Esophagus squamous epithelium (tissue), 5 donors: ENCODE data around the gene RNF212. TPM values are rescaled to one million over a fixed set of nuclear protein-coding genes. Genes with fewer than 3 reads are reported as not detected.

Experiments
- DNase-seq: peaks from one replicate; lab custom pipeline; 2025; lab: John Stamatoyannopoulos, UW
- H3K27ac ChIP-seq, 4 donors: fragments of 200-600 bp; sonication (generic); one replicate each; pipeline ENCODE4 v1.5.1; 2016 to 2019; ENCODE audit warnings: mild to moderate bottlenecking in 1 of 4
- H3K27me3 ChIP-seq, 4 donors: fragments of 200-600 bp; sonication (generic); 1 replicate in 3 of 4; 2 replicates in 1 of 4; pipeline versions ENCODE4 v1.5.1 to v1.6.0; 2017 to 2021; ENCODE audit warnings: antibody characterized with exemption in 1 of 4
- H3K36me3 ChIP-seq, 3 donors: fragments of 200-600 bp; sonication (generic); one replicate each; pipeline ENCODE4 v1.5.1; 2016 to 2019
- H3K4me1 ChIP-seq, 3 donors: fragments of 200-600 bp; sonication (generic); one replicate each; pipeline ENCODE4 v1.5.1; 2017 to 2019
- H3K4me3 ChIP-seq, 4 donors: fragments of 200-600 bp; sonication (generic); 1 replicate in 3 of 4; 2 replicates in 1 of 4; pipeline ENCODE4 v1.5.1; 2016 to 2019; ENCODE audit warnings: mild to moderate bottlenecking in 2 of 4, moderate library complexity in 1 of 4
- H3K9me3 ChIP-seq, 3 donors: fragments of 200-600 bp; sonication (generic); one replicate each; pipeline ENCODE4 v1.5.1; 2016 to 2019
- POLR2A ChIP-seq, 4 donors: fragments of 450-650 bp; IDR thresholded peaks; one replicate each; pipeline ENCODE4 v1.6.1; 2017; ENCODE audit warnings: antibody characterized with exemption in 4 of 4, mild to moderate bottlenecking in 4 of 4, moderate library complexity in 3 of 4
- WGBS, 2 donors: methylation state at CpG; one replicate each; pipeline ENCODE4 v1.1.5; 2018; 5-methylcytosine and 5-hydroxymethylcytosine counted together
- intact Hi-C: fragments of 100-400 bp; cut with DNase I; formaldehyde crosslinking; loops from one replicate; pipeline ENCODE4 v1.15.0; 2022
- total RNA-seq, 4 donors: library from RNA; depleted of rRNA; stranded (reverse); fragments of >200 nt; gene quantifications; one replicate each; pipeline ENCODE4 v1.1.0, GENCODE V29; 2016
- TF ChIP-seq, protein P1 (sequence below), 6 experiments: fragments of 450-650 bp in 4 of 6; fragments of 200-600 bp in 2 of 6; sonication (generic) in 2 of 6; IDR thresholded peaks; one replicate each; pipeline ENCODE4 v1.5.1; 2016 to 2019; ENCODE audit warnings: antibody characterized with exemption in 6 of 6, mild to moderate bottlenecking in 4 of 6, moderate library complexity in 4 of 6
- donor health status: DM: yes; HTN: yes; CAD: no.

RNF212 gene
- total RNA-seq, 4 donors from 2014 or later: 0.53 to 6.3 (median 1.9) TPM

DNA sequence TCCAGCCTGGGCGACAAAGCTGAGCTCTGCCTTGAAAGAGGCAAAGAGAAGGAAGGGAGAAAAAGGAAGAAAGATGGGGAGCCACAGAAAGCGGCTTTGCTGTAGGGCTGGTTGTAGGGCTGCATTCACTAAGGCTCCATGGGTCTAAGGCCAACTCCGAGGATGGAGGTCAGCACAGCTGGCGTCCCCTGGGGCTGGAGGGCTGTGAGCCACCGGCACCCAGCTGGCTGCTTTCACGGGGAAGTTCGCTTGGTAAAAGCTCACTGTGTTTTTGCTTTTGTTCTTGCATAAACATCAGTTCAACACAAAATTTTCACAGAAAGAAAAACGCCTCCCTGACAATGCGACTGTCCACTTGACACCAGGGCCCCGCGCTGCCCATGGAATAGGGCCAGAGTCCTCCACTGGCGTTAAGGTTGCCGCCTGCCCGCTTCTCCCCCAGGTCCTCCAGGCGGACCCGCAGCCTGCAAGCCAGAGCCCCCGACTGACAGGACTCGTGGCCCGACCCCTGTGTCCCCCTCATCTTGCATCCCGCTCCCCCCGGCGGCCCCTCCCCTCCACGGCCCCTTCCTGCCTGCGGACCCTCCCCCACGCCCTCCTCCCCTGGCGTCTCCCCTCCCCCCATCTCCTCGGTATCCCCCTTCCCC, 1.1 kb downstream of the RNF212 start:
- Histone ChIP-seq H3K27ac (no peak overlapping the region), H3K9me3 (no peaks in the 10 kb centered on the region), H3K27me3 (peaks cover 0 to 64% (median 0%) of the 10 kb centered on the region in 4 donors), H3K36me3 (no peaks in the 10 kb centered on the region), H3K4me1 (peaks cover 0 to 34% (median 5%) of the 10 kb centered on the region in 3 donors), H3K4me3 (no peak overlapping the region)
- intact Hi-C loops: no loop called here
- no peak for DNase-seq
- TF ChIP-seq, protein P1, sequence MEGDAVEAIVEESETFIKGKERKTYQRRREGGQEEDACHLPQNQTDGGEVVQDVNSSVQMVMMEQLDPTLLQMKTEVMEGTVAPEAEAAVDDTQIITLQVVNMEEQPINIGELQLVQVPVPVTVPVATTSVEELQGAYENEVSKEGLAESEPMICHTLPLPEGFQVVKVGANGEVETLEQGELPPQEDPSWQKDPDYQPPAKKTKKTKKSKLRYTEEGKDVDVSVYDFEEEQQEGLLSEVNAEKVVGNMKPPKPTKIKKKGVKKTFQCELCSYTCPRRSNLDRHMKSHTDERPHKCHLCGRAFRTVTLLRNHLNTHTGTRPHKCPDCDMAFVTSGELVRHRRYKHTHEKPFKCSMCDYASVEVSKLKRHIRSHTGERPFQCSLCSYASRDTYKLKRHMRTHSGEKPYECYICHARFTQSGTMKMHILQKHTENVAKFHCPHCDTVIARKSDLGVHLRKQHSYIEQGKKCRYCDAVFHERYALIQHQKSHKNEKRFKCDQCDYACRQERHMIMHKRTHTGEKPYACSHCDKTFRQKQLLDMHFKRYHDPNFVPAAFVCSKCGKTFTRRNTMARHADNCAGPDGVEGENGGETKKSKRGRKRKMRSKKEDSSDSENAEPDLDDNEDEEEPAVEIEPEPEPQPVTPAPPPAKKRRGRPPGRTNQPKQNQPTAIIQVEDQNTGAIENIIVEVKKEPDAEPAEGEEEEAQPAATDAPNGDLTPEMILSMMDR (IDR thresholded peaks at IDR 0.05): no peak
- 66 to 76% methylated on average over 23 to 26 of the region's 27 CpGs for WGBS, 2 donors

DNA sequence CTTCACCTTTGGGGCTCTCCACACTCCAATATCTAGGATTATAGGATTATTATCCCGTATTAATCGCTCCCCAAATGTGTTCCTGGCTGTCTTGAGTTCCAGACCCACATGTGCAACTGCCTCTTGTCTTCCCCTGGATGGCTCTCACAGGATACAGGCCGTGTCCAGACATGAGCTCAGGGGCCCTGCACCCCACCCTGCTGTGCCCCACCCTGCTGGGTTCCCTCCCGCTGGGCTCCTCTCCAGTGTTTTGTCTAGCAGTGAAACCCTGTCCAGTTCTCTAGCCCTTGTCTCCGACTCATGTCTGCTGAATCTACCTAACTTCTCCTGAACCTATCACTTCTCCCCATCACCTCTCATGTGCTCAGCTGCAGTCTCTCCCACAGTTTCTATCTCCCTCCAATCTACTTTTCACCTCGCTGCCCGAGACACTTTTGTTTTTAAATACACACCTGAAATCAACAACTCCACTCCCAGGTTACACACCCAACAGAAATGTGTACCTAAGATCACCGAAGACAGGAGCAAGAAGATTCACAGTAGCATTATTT, 2.0 kb downstream of the RNF212 start:
- no peak for DNase-seq
- Histone ChIP-seq H3K36me3 (no peaks in the 10 kb centered on the region), H3K9me3 (no peaks in the 10 kb centered on the region), H3K27me3 (peaks cover 0 to 64% (median 0%) of the 10 kb centered on the region in 4 donors), H3K27ac (no peak overlapping the region), H3K4me1 (peaks cover 0 to 34% (median 5%) of the 10 kb centered on the region in 3 donors), H3K4me3 (no peak overlapping the region)
- intact Hi-C loops: no loop called here
- WGBS, 2 donors: 35 to 48% methylated on average over 8 of the region's 8 CpGs
- TF ChIP-seq POLR2A (IDR thresholded peaks at IDR 0.05): no peak
- TF ChIP-seq, protein P1 (IDR thresholded peaks at IDR 0.05): no peak

DNA sequence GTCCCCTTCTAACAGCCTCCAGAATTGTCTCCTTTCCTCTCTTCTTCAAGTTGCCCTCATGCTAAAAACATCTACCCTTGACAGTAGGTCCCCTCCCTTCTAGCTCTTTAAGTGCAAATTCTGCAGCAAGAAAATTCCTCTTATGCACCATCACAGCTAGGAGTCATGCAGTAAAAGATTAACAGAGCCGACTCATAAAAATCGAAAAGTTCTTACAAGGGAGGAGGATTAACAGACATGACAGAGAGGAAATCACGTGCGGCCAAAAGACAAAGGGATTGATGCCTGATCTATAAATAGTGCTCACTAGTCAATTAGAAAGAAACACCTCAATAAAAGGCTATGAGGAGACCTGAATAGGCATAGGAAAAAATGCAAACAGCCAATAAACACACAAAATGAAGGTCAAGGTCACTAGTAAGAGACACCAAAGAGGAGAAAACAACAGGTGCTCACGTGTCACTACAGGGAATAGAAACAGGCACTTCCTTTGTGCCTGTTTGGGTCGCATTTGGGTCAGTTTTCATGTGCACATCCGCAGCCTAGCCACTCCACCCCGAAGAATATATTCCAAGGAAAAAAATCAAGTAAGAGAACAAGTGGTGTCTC, 3.4 kb downstream of the RNF212 start:
- Histone ChIP-seq H3K27ac (no peak overlapping the region), H3K4me1 (peaks cover 0 to 34% (median 5%) of the 10 kb centered on the region in 3 donors), H3K9me3 (no peaks in the 10 kb centered on the region), H3K4me3 (no peak overlapping the region), H3K36me3 (no peaks in the 10 kb centered on the region), H3K27me3 (peaks cover 0 to 64% (median 0%) of the 10 kb centered on the region in 4 donors)
- DNase-seq: no peak
- no peak for TF ChIP-seq POLR2A (IDR thresholded peaks at IDR 0.05)
- TF ChIP-seq, protein P1 (IDR thresholded peaks at IDR 0.05): no peak
- 50 to 66% methylated on average over 7 to 8 of the region's 8 CpGs for WGBS, 2 donors
- intact Hi-C loops: no loop called here

DNA sequence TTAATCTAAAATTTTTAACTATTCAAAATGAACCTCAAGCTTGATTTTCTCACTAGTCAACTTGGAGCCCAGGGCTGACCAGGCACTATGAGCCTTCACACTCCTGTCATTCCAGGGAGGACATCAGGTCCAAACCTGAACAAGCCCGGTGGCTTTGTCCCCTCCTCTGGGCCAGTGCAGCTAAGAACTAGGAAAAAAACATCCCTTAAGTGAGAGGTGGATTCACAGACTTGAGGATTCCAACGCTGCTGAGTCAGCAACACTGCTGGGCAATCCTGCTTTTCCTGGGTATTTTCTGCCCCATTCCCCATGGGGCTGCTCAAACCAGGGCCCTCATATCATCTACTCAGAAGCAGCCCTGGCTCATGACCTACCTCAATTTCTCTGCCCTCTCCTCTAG, 4.0 kb downstream of the RNF212 start:
- H3K4me3 ChIP-seq: no peak overlapping the region
- no peak for DNase-seq
- TF ChIP-seq, protein P1 (IDR thresholded peaks at IDR 0.05): no peak
- no peak for TF ChIP-seq POLR2A (IDR thresholded peaks at IDR 0.05)
- no peaks in the 10 kb centered on the region for H3K36me3 ChIP-seq
- H3K9me3 ChIP-seq: no peaks in the 10 kb centered on the region
- intact Hi-C loops: no loop called here
- peaks cover 0 to 34% (median 5%) of the 10 kb centered on the region in 3 donors for H3K4me1 ChIP-seq
- 57 to 75% methylated on average over 1 of the region's 2 CpGs for WGBS, 2 donors
- no peak overlapping the region for H3K27ac ChIP-seq
- H3K27me3 ChIP-seq: peaks cover 0 to 59% (median 0%) of the 10 kb centered on the region in 4 donors

DNA sequence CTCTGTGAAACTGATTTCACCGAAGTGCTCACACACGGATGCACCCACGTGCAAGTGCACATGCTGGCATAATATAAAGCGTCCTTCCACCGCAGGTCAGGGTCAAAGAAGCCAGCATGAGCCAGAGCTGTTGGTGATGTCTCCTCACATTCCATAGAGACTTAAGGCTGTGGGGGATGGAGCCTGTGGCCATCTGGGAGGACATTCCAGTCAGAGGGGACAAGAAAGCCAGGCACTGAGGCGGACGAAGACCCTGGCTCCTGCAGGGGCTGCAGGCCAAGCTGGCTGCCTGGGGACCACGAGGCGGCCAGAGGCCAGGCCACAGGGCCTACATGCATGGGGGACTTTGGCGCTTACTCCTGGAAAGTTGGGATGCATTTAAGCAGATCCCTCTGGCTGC, 7.7 kb downstream of the RNF212 start:
- intact Hi-C loops: no loop called here
- H3K27me3 ChIP-seq: peaks cover 0 to 22% (median 0%) of the 10 kb centered on the region in 4 donors
- no peak for DNase-seq
- WGBS, 2 donors: 70 to 71% methylated on average over 7 to 10 of the region's 10 CpGs
- H3K4me1 ChIP-seq: peaks cover 0 to 2% (median 0%) of the 10 kb centered on the region in 3 donors
- H3K36me3 ChIP-seq: no peaks in the 10 kb centered on the region
- no peak overlapping the region for H3K4me3 ChIP-seq
- TF ChIP-seq POLR2A (IDR thresholded peaks at IDR 0.05): no peak
- TF ChIP-seq, protein P1 (IDR thresholded peaks at IDR 0.05): no peak
- no peaks in the 10 kb centered on the region for H3K9me3 ChIP-seq
- H3K27ac ChIP-seq: no peak overlapping the region
